Neural cell (in vitro differentiated cells): ENCODE measurements around the gene ANK2. TPM values are rescaled to one million over a fixed set of nuclear protein-coding genes. Genes with fewer than 3 reads are reported as not detected.
A peak's percentile ranks its signal among the peaks of the same experiment; 100 is the strongest.

Source experiments
- H2AFZ ChIP-seq: fragments of 200-600, 300-800 bp; sonication (generic), shearing (Covaris generic); 2 replicates; pipeline ENCODE4 v1.6.0; 2014; ENCODE audit warnings: low read depth, mild to moderate bottlenecking, antibody characterized with exemption, low read length, moderate library complexity
- H3F3A ChIP-seq: fragments of 200-600 bp; shearing (Covaris generic); 2 replicates; pipeline ENCODE4 v1.6.1; 2016; ENCODE audit warnings: mild to moderate bottlenecking, moderate library complexity, mixed read lengths, antibody characterized with exemption, low read length; ENCODE audit not compliant: insufficient read depth, poor library complexity, severe bottlenecking
- H3K27ac ChIP-seq: fragments of 200-600, 300-800 bp; sonication (generic), shearing (Covaris generic); 2 replicates; pipeline ENCODE4 v1.5.1; 2014; ENCODE audit warnings: mild to moderate bottlenecking, low read length, moderate library complexity
- H3K27me3 ChIP-seq: fragments of 300-800, 200-600 bp; sonication (generic), shearing (Covaris generic); 2 replicates; pipeline ENCODE4 v1.6.0; 2014; ENCODE audit warnings: mild to moderate bottlenecking, low read depth, low read length, moderate library complexity; ENCODE audit not compliant: insufficient read depth
- H3K36me3 ChIP-seq: fragments of 300-800, 200-600 bp; sonication (generic), shearing (Covaris generic); 2 replicates; pipeline ENCODE4 v1.5.1; 2014; ENCODE audit warnings: mild to moderate bottlenecking, antibody characterized with exemption, low read length, moderate library complexity; ENCODE audit not compliant: insufficient read depth
- H3K4me2 ChIP-seq: fragments of 300-800, 200-600 bp; sonication (generic), shearing (Covaris generic); 2 replicates; pipeline ENCODE4 v1.6.0; 2014; ENCODE audit warnings: mild to moderate bottlenecking, low read length
- H3K4me3 ChIP-seq: fragments of 300-800, 200-600 bp; sonication (generic), shearing (Covaris generic); 2 replicates; pipeline ENCODE4 v1.5.1; 2014; ENCODE audit warnings: mild to moderate bottlenecking, low read length, moderate library complexity
- H3K79me2 ChIP-seq: fragments of 200-600 bp; shearing (Covaris generic); replicated peaks from 2 replicates; pipeline ENCODE4 v1.6.0; 2014; ENCODE audit warnings: mild to moderate bottlenecking, low read length, moderate library complexity; ENCODE audit not compliant: insufficient read depth
- H3K9ac ChIP-seq: fragments of 300-800, 200-600 bp; sonication (generic), shearing (Covaris generic); 2 replicates; pipeline ENCODE4 v1.6.1; 2016; ENCODE audit warnings: mild to moderate bottlenecking, low read length, mixed read lengths
- H3K9me2 ChIP-seq: fragments of 200-600 bp; shearing (Covaris generic); 2 replicates; pipeline ENCODE4 v1.6.1; 2016; ENCODE audit warnings: mild to moderate bottlenecking, low read length, mixed read lengths; ENCODE audit not compliant: insufficient read depth
- H3K9me3 ChIP-seq: fragments of 200-600, 300-800 bp; sonication (generic), shearing (Covaris generic); 2 replicates; pipeline ENCODE4 v1.6.1; 2016; ENCODE audit warnings: mild to moderate bottlenecking, mixed run types, low read length, moderate library complexity, mixed read lengths
- H4K20me1 ChIP-seq: fragments of 200-600 bp; shearing (Covaris generic); 2 replicates; pipeline ENCODE4 v1.6.1; 2016; ENCODE audit warnings: mild to moderate bottlenecking, mixed run types; ENCODE audit not compliant: insufficient read depth
- EP300 ChIP-seq: fragments of 450-650 bp; conservative IDR thresholded peaks from 2 replicates; pipeline ENCODE4 v1.6.1; 2014; ENCODE audit warnings: antibody characterized with exemption, mild to moderate bottlenecking, moderate library complexity; ENCODE audit not compliant: poor library complexity, severe bottlenecking
- EZH2 ChIP-seq: fragments of 200-600, 300-800 bp; shearing (Covaris generic), sonication (generic); IDR thresholded peaks from 2 replicates; pipeline ENCODE4 v1.6.1; 2014; ENCODE audit warnings: antibody characterized with exemption, low read length, borderline replicate concordance, mild to moderate bottlenecking; ENCODE audit not compliant: insufficient read depth, poor library complexity, severe bottlenecking
- MXI1 ChIP-seq: fragments of 450-650 bp; conservative IDR thresholded peaks from 2 replicates; pipeline ENCODE4 v1.6.1; 2014; ENCODE audit warnings: antibody characterized with exemption, mild to moderate bottlenecking; ENCODE audit not compliant: poor library complexity, severe bottlenecking
- POLR2AphosphoS5 ChIP-seq: IDR thresholded peaks from 2 replicates; pipeline ENCODE4 v1.6.1; 2012
- RAD21 ChIP-seq: fragments of 450-650 bp; conservative IDR thresholded peaks from 2 replicates; pipeline ENCODE4 v1.6.1; 2014; ENCODE audit warnings: antibody characterized with exemption, mild to moderate bottlenecking, moderate library complexity
- SMC3 ChIP-seq: fragments of 450-650 bp; conservative IDR thresholded peaks from 2 replicates; pipeline ENCODE4 v1.6.1; 2014; ENCODE audit warnings: antibody characterized with exemption, mild to moderate bottlenecking, moderate library complexity; ENCODE audit not compliant: poor library complexity
- TAF1 ChIP-seq: IDR thresholded peaks from 2 replicates; pipeline ENCODE4 v1.6.1; 2012; ENCODE audit warnings: low read depth
- polyA plus RNA-seq: library from polyadenylated mRNA; depleted of rRNA; stranded (reverse); fragments of >200 nt; gene quantifications from 2 replicates; pipeline ENCODE4 v1.2.3, GENCODE V29; 2014
- TF ChIP-seq, protein P1 (sequence below): fragments of 450-650 bp; IDR thresholded peaks from 2 replicates; pipeline ENCODE4 v1.5.1; 2014; ENCODE audit warnings: antibody characterized with exemption, mild to moderate bottlenecking, moderate library complexity; ENCODE audit not compliant: poor library complexity, severe bottlenecking
- TF ChIP-seq, protein P2 (sequence below): IDR thresholded peaks from 2 replicates; pipeline ENCODE4 v1.6.1; 2012; ENCODE audit warnings: borderline replicate concordance

ANK2 gene
- polyA plus RNA-seq, 1 donor from 2014 or later, result 52.0 TPM

DNA sequence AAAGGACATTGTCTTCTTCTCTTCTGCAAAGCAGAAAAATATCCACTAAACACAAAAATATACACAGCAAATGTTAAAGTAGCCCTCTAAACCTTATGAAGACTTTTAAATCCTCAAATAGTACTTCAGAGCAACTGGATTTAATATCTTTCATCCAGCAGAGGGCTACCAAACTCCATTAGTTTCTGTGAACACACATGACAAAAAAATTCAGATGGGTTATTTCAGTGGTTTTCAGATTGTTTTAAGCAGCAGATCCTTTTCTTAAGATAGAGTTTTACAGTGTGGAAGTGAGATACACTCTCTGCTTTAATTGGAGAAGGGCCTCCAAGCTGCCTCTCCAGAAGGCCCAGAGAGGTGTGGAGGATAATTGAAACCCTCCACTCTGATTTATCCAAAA is 56.7 kb downstream of the ANK2 start:
- TF ChIP-seq, protein P1, sequence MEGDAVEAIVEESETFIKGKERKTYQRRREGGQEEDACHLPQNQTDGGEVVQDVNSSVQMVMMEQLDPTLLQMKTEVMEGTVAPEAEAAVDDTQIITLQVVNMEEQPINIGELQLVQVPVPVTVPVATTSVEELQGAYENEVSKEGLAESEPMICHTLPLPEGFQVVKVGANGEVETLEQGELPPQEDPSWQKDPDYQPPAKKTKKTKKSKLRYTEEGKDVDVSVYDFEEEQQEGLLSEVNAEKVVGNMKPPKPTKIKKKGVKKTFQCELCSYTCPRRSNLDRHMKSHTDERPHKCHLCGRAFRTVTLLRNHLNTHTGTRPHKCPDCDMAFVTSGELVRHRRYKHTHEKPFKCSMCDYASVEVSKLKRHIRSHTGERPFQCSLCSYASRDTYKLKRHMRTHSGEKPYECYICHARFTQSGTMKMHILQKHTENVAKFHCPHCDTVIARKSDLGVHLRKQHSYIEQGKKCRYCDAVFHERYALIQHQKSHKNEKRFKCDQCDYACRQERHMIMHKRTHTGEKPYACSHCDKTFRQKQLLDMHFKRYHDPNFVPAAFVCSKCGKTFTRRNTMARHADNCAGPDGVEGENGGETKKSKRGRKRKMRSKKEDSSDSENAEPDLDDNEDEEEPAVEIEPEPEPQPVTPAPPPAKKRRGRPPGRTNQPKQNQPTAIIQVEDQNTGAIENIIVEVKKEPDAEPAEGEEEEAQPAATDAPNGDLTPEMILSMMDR, result peak; percentile 49
- TF ChIP-seq EP300 (no peak), RAD21 (peak; percentile 55), SMC3 (peak; percentile 40)
- Histone ChIP-seq H3K9ac (no peak overlapping the region), H3K27me3 (no peaks in the 10 kb centered on the region), H3K9me2 (no peaks in the 10 kb centered on the region), H2AFZ (no peak overlapping the region), H3K4me2 (no peak overlapping the region), H3K79me2 (peaks cover 6% of the 10 kb centered on the region), H3F3A (no peaks in the 10 kb centered on the region), H3K4me3 (no peak overlapping the region), H3K9me3 (no peaks in the 10 kb centered on the region), H3K27ac (no peak overlapping the region), H4K20me1 (no peaks in the 10 kb centered on the region), H3K36me3 (no peaks in the 10 kb centered on the region)

DNA sequence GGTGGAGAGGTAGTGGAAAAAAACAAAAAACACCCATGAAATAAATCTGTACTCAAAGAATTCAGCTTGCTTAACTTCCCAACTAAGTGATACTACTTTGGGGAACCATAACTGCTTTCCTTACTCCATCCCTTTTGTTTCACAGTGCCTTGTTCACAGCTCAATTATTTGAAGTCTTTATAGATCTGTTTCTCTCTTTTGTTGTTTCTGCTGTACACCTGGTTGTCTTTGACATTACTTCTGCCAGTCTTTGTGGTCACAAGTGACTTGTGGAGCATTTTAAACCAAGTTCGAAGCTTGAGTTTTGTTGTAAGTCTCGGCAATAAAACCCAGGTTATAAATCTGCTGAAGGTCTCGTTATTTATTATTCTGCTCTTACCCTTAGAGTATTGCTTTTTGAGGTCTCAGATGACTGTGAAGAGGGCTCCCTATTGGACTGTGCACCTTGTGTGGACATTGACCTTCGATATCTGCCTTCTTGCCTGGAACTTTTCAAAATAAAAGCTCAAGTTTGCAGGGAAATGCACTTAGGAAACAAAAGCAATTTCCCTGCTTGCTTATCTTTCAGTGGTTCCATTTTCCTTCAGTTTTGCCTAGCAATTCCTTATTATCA is 59.8 kb downstream of the ANK2 start:
- H3K79me2 ChIP-seq, result peaks cover 9% of the 10 kb centered on the region
- no peak overlapping the region for H2AFZ ChIP-seq
- no peaks in the 10 kb centered on the region for H4K20me1 ChIP-seq
- TF ChIP-seq, protein P2, sequence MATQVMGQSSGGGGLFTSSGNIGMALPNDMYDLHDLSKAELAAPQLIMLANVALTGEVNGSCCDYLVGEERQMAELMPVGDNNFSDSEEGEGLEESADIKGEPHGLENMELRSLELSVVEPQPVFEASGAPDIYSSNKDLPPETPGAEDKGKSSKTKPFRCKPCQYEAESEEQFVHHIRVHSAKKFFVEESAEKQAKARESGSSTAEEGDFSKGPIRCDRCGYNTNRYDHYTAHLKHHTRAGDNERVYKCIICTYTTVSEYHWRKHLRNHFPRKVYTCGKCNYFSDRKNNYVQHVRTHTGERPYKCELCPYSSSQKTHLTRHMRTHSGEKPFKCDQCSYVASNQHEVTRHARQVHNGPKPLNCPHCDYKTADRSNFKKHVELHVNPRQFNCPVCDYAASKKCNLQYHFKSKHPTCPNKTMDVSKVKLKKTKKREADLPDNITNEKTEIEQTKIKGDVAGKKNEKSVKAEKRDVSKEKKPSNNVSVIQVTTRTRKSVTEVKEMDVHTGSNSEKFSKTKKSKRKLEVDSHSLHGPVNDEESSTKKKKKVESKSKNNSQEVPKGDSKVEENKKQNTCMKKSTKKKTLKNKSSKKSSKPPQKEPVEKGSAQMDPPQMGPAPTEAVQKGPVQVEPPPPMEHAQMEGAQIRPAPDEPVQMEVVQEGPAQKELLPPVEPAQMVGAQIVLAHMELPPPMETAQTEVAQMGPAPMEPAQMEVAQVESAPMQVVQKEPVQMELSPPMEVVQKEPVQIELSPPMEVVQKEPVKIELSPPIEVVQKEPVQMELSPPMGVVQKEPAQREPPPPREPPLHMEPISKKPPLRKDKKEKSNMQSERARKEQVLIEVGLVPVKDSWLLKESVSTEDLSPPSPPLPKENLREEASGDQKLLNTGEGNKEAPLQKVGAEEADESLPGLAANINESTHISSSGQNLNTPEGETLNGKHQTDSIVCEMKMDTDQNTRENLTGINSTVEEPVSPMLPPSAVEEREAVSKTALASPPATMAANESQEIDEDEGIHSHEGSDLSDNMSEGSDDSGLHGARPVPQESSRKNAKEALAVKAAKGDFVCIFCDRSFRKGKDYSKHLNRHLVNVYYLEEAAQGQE, result no peak
- TF ChIP-seq EZH2, result no peak
- TF ChIP-seq POLR2AphosphoS5, result no peak
- no peak for TF ChIP-seq RAD21
- TF ChIP-seq TAF1, result no peak
- TF ChIP-seq, protein P1, result no peak
- no peak for TF ChIP-seq SMC3
- TF ChIP-seq MXI1, result no peak
- no peak for TF ChIP-seq EP300
- no peak overlapping the region for H3K27ac ChIP-seq
- no peaks in the 10 kb centered on the region for H3K9me3 ChIP-seq
- H3K9ac ChIP-seq, result no peak overlapping the region
- H3K27me3 ChIP-seq, result no peaks in the 10 kb centered on the region
- H3F3A ChIP-seq, result no peaks in the 10 kb centered on the region
- no peak overlapping the region for H3K4me3 ChIP-seq
- H3K4me2 ChIP-seq, result no peak overlapping the region
- H3K9me2 ChIP-seq, result no peaks in the 10 kb centered on the region
- no peaks in the 10 kb centered on the region for H3K36me3 ChIP-seq
